Measurements from ENCODE around the gene OR52D1.

OR52D1 gene

DNA sequence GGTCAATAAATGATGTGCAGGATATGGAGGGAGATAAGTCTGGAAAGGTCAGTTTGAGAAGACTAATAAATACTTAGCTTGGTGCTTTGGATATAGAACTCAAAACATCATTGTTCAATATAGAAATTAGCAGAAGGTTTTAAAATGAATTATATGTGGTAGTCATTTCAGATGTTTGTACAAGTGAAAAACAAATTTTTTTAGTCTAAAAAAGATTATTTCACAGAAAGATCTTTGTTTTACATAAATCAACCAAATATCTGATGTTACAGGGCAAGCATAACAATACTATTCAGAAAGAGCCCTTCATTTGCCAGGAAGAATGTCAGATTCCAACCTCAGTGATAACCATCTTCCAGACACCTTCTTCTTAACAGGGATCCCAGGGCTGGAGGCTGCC is at the start of gene OR52D1:
Gene OR52D1, plus strand, starts transcription at position 301 of the 400 bp plus-strand sequence. Its CDS starts 22 bp downstream, at position 323.
- no peak for DNase-seq

GRCh38 chr11:5441414-5441813 is 47.1 kb upstream of the OR52D1 start, which contains the start of gene OR51I1:
Gene OR51I1, minus strand, starts transcription at chr11:5441514. Its CDS starts 0 bp downstream, at chr11:5441514.
- DNase-seq: no peak

DNA sequence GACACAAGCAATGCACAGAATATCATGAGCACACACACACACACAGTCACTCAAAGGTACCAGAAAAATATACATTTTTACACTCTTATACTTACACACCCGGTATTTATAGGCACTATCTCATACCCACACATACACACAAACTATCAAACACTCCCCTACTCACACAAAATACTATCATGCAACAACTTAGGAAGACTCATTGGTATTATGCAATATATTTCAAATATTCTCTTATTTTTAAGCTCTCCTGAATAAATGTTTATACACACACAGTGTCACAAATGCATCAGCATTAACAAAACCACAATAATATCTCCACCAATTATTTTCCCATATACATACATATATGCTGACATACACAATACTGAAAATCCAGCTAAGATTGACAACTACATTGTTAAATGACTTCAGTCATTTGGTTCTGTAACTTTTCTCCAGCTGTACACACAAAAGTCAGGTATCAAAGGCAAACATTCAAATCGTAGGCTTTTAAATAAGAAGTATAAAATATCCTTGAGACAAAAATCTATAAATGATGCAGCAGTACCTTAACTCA is 44.6 kb upstream of the OR52D1 start:
- no peak for DNase-seq

GRCh38 chr11:5449023-5449422 is 39.5 kb upstream of the OR52D1 start, which contains the start of gene OR51I2:
Gene OR51I2, plus strand, starts transcription at chr11:5449323. Its CDS starts 4,166 bp downstream, at chr11:5453489.
- DNase-seq: no peak

- DNase-seq: no peak
Measured at GRCh38 chr11:5449432-5449831, 39.1 kb upstream of the OR52D1 start.

- DNase-seq: no peak
Measured at GRCh38 chr11:5460983-5461621, 27.4 kb upstream of the OR52D1 start.

DNA sequence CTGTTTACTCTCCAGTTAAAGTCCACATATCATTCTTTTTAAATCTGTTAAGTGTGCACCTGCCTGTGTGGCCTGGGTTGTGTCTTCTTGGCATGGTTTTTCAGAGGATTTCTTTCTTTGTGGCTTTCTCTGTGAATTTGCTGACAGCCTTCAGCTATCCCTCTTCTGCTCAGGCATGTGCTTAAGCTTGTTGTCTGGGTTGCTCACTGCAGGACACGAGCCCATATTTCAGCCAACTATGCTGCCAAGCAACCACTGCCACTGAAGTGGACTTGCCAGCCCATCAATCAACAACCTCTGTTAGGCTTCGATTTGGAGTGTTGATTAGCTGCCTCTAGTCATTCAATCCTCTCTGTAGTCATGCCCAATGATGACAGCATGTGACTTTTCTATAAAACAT is 21.0 kb upstream of the OR52D1 start:
- no peak for DNase-seq

GRCh38 chr11:5473921-5474320 is 14.6 kb upstream of the OR52D1 start:
- DNase-seq: no peak

DNA sequence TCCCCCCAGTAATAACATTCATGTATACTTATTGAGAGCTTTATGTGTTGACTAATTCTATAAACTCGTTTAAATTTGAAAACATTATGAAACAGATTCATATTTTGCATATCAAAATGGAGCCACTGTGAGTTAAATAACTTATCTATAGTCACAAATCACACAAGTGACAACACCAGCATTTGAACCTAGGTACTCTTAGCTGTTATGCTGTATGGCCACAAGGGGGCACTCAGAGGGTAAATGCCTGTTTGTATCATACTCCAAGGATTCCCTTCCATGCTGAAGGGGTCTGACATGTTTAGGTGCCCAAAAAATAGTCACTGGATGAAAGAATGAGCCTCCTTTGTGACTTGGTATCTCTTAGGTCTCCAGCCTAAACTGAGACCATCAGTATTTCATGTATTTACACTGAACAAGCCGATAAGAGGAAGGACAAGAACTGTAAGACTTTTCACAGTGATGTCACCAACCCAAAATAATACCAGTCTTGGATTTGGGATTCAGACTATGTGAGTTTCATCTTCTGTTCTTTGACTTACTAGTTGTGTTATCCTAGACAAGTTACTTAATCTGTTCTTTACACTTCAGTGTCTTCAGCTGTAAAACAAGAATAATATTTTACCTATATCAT is 12.2 kb upstream of the OR52D1 start:
- peak; percentile 21 for DNase-seq

DNA sequence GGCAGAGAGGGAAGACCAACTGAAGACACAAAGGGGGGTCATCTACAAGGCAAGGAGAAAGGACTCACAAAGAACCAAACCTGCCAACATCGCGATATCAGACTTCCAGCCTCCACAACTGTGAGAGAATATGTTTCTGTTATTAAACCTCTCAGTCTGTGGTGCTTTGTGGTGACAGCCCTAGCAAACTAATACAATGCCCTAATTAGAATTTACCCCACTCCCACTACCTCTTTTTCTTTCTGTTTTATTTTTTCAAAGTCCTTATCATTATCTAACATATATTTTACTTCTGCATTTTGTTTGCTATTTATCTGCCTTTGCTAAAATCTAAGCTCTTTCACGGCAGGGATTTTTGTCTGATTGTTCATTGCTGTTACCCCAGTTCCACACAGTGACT is 2.5 kb upstream of the OR52D1 start:
- no peak for DNase-seq

DNA sequence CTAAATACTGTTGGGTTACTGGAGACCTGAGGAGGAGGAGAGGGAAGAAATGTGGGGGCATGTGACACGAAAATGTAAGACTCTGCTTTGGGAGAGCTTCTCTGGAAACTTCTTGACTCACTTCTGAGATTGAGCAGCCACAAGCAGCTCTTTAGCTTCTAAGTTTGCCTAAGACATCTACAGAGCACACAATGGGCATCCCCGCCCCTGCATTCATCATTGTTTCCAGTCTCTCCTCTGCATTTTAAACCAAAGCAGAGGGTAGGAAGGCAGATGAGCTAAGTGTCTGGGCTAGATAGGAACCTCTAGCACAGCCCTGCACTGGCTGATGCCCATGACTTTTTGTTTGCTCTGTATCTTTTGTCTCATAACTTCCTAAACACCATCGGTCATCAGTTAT is 2.1 kb upstream of the OR52D1 start:
- DNase-seq: no peak

GRCh38 chr11:5488798-5489399 is 414 bp downstream of the OR52D1 start:
- DNase-seq: no peak

DNA sequence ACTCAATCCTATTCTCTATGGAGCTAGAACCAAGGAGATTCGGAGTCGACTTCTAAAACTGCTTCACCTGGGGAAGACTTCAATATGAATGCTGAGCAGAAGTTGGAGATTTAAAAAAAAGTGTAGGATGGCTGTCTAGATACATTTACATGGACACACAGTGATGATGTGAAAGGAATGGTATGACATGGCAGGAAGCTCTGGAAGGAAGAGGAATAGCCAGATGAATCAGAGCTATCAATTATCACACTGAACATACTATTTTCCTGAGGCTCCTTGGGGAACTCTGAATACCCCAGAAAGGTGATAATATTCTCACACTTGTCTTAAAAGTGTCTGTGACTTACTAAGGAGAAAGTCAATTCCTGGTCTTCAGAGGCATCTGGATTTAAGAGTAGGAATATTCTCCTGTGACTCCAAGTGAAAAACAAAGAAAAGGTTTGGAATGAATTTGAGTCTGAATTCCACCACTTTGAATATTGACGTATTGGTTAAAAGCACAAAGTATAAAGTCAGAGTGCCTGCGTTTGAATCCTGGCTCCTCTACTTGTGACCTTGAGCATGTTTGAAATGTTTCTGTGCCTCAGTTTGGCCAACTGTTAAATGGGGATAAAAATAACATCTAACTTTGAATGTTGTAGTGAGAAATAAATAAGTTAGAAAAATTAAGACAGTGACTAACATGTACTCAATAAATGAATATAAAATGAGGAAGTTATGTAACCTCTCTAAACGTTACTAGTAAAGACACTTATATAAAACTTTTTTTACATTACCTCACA is 1.3 kb downstream of the OR52D1 start:
- DNase-seq: no peak

DNA sequence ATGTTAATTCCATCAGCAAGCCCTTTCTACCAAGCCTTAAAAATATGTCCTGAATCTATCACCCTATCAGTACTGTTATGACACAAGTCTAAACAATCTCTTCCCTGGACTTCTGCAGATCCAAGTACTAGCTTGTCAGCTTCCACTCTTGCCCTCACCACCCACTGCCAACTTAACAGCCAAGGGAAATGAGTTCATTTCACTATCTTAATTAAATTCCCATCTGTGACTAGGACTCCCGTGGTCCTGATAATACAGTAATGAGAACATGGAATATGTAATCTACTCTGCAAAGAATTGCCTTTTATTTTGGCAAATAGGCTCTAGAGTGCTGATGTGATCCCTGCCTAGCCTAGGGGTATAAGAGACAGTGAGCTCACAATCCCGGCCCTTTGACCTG is 11.2 kb downstream of the OR52D1 start:
- DNase-seq: no peak

DNA sequence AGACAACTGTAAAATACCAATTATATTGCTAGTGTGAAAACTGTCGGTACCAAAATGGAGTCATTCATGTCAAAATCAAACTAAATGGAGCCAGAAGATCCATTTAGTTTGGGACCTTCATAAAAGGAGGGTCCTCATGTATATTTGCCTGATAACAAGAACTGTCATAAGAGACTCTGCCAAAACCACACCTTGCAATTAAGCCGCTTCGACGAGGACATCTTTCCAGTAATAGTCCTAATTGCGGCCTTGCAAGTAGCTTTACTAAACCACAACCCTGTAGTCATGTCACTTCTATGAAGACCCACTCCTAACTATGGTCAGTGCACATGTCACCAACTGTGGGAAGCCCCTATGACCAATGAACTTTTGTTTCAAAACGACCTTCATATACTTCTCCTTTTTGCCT is 11.9 kb downstream of the OR52D1 start:
- no peak for DNase-seq

- DNase-seq: no peak
Measured at GRCh38 chr11:5504403-5504921, 16.0 kb downstream of the OR52D1 start.

GRCh38 chr11:5505363-5506048 is 17.0 kb downstream of the OR52D1 start:
- no peak for DNase-seq

GRCh38 chr11:5507177-5507932 is 18.9 kb downstream of the OR52D1 start:
- DNase-seq: no peak

- DNase-seq: no peak
Measured at GRCh38 chr11:5507933-5508305, 19.4 kb downstream of the OR52D1 start.

- DNase-seq: no peak
Measured at GRCh38 chr11:5508605-5509004, 20.1 kb downstream of the OR52D1 start.

DNA sequence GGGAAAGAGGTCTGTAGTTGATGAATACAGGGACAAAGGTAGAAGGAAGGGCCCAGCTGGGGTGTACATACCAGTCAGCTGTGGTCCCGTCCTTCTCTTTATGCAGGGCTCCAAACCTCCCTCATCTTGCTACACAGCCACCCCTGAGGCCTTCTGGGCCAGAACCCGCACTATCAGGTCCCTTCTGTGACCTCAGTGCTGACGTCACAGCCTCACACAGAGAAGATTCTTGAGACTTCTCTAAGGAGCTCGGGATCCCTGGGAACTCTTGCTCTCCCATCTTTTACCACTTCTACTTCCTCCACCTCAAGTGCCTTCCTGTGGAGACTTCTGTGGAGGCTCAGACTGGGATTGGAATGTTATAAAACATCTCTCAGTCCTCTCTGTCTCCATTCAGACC is 21.3 kb downstream of the OR52D1 start, which contains the start of gene UBQLN3:
Gene UBQLN3, minus strand, starts transcription at position 155 of the 400 bp plus-strand sequence. CDS start 399 bp downstream, outside the sequence.
- no peak for DNase-seq
